K562 (cell line): ENCODE measurements around the gene SNCB. TPM values are rescaled to one million over a fixed set of nuclear protein-coding genes. Genes with fewer than 3 reads are reported as not detected.

Experiments used
- ATAC-seq: fragments of 200-7000 bp; cut with Tn5 transposase; 3 replicates; pipeline ENCODE4 v1.9.1; 2020; ENCODE audit warnings: moderate library complexity
- BruUV-seq: library from RNA; stranded (reverse); fragments of 400-500 nt; replicated peaks from 2 replicates; lab custom pipeline; 2021; lab: Mats Ljungman, UMichigan
- CTCF ChIA-PET: fragments of 300-600 bp; formaldehyde crosslinking; extraction: SDS; loops from one replicate; lab custom pipeline; 2021; ENCODE audit warnings: low intra/inter-chr PET ratio; lab: Yijun Ruan, JAX
- POLR2A ChIA-PET: fragments of 300-600, 350-650 bp; sonication (Branson Sonifier 250); formaldehyde crosslinking; extraction: SDS; loops from one replicate; lab custom pipeline; 2021; ENCODE audit warnings: antibody characterized with exemption, inconsistent platforms; lab: Yijun Ruan, JAX
- DNase-seq, 4 experiments: peaks; one replicate each; pipeline versions ENCODE4 v3.0.0 to v3.0.0-alpha.2; 2011 to 2018; ENCODE audit warnings: low spot score in 3 of 4, mixed read lengths in 3 of 4; ENCODE audit errors: extremely low read depth in 1 of 4
- FAIRE-seq: peaks from 2 replicates; lab custom pipeline; 2011; peaks lifted over from hg19 to GRCh38; lab: Jason Lieb, UNC
- H2AFZ ChIP-seq: 2 replicates; pipeline ENCODE4 v1.6.0; 2011; ENCODE audit warnings: low read depth, low read length, control low read depth, inconsistent platforms
- H3K27ac ChIP-seq: fragments of 200-600 bp; 3 replicates; pipeline ENCODE4 v1.8.0; 2011; ENCODE audit warnings: low read depth, mild to moderate bottlenecking, control low read depth, inconsistent platforms, low read length, moderate library complexity, mixed read lengths; ENCODE audit errors: extremely low read depth
- H3K27me3 ChIP-seq, 2 experiments: fragments of 300-600 bp in 1 of 2; 2 replicates in 1 of 2; 3 replicates in 1 of 2; pipeline versions ENCODE4 v1.6.0 to v1.8.0; 2011; ENCODE audit warnings: inconsistent platforms in 2 of 2, low read length in 2 of 2, mild to moderate bottlenecking in 1 of 2, mixed read lengths in 1 of 2, moderate library complexity in 1 of 2; ENCODE audit not compliant: control insufficient read depth in 2 of 2, insufficient read depth in 2 of 2
- H3K36me3 ChIP-seq: fragments of 300-600 bp; 3 replicates; pipeline ENCODE4 v1.8.0; 2011; ENCODE audit warnings: mild to moderate bottlenecking, low read length, inconsistent platforms; ENCODE audit not compliant: control insufficient read depth, insufficient read depth
- H3K4me1 ChIP-seq, 2 experiments: fragments of 200-600 bp in 1 of 2; replicated peaks in 1 of 2; 2 replicates in 1 of 2; 3 replicates in 1 of 2; pipeline versions ENCODE4 v1.5.1 to v1.8.0; 2011; ENCODE audit warnings: inconsistent platforms in 2 of 2, low read length in 2 of 2, mild to moderate bottlenecking in 1 of 2, mixed read lengths in 1 of 2, moderate library complexity in 1 of 2; ENCODE audit not compliant: control insufficient read depth in 2 of 2, insufficient read depth in 2 of 2
- H3K4me2 ChIP-seq: 2 replicates; pipeline ENCODE4 v1.6.1; 2011; ENCODE audit warnings: low read length, control low read depth, inconsistent platforms, mixed read lengths; ENCODE audit not compliant: insufficient read depth
- H3K4me3 ChIP-seq: fragments of 200-600 bp; sonication (generic), shearing (Covaris generic); 2 replicates; pipeline ENCODE4 v1.5.1; 2016; ENCODE audit warnings: control low read depth, inconsistent platforms
- H3K79me2 ChIP-seq: fragments of 200-600 bp; 3 replicates; pipeline ENCODE4 v1.8.0; 2011; ENCODE audit warnings: low read length, inconsistent platforms; ENCODE audit not compliant: control insufficient read depth, insufficient read depth
- H3K9ac ChIP-seq, 2 experiments: 2 replicates each; pipeline versions ENCODE4 v1.6.0 to v1.6.1; 2011; ENCODE audit warnings: low read depth in 2 of 2, low read length in 2 of 2, control low read depth in 1 of 2, inconsistent platforms in 1 of 2, mild to moderate bottlenecking in 1 of 2, mixed read lengths in 1 of 2; ENCODE audit not compliant: insufficient read depth in 1 of 2
- H3K9me1 ChIP-seq: one replicate; pipeline ENCODE4 v1.6.0; 2011; ENCODE audit warnings: inconsistent platforms, mild to moderate bottlenecking, low read length, moderate library complexity; ENCODE audit not compliant: control insufficient read depth, insufficient read depth
- H3K9me3 ChIP-seq: replicated peaks from 2 replicates; pipeline ENCODE4 v1.5.1; 2011; ENCODE audit warnings: low read depth, low read length, inconsistent platforms; ENCODE audit not compliant: control insufficient read depth, insufficient read depth
- H4K20me1 ChIP-seq: replicated peaks from 2 replicates; pipeline ENCODE4 v1.6.1; 2011; ENCODE audit warnings: low read length, inconsistent platforms, mixed read lengths; ENCODE audit not compliant: control insufficient read depth, insufficient read depth
- CBX5 ChIP-seq: IDR thresholded peaks from 2 replicates; pipeline ENCODE4 v1.6.1; 2014; ENCODE audit warnings: low read depth, borderline replicate concordance
- CHCHD3 ChIP-seq: fragments of 250-450 bp; sonication (Bioruptor Pico); IDR thresholded peaks from 2 replicates; pipeline ENCODE4 v2.1.2; 2022; ENCODE audit warnings: mild to moderate bottlenecking
- DDX20 ChIP-seq: fragments of 450-650 bp; IDR thresholded peaks from 2 replicates; pipeline ENCODE4 v1.6.1; 2016; ENCODE audit warnings: missing genetic modification characterization, low read depth, mild to moderate bottlenecking, missing compliant biosample characterization, moderate library complexity
- GABPA ChIP-seq: fragments of 200-800 bp; sonication (Bioruptor generic); conservative IDR thresholded peaks from 2 replicates; pipeline ENCODE4 v1.6.1; 2016; ENCODE audit warnings: low read depth, missing genetic modification characterization, missing compliant biosample characterization
- ILK ChIP-seq: fragments of 450-650 bp; IDR thresholded peaks from 2 replicates; pipeline ENCODE4 v1.6.1; 2016; ENCODE audit warnings: missing genetic modification characterization, low read depth, mild to moderate bottlenecking, missing compliant biosample characterization, moderate library complexity, borderline replicate concordance
- MAFK ChIP-seq: IDR thresholded peaks from 2 replicates; pipeline ENCODE4 v1.6.1; 2011; ENCODE audit warnings: low read length, improper control_type of control experiment
- MCM5 ChIP-seq: fragments of 450-650 bp; IDR thresholded peaks from 2 replicates; pipeline ENCODE4 v1.6.1; 2016; ENCODE audit warnings: low read depth
- MEF2D ChIP-seq: conservative IDR thresholded peaks from 2 replicates; pipeline ENCODE4 v1.6.1; 2016; ENCODE audit warnings: low read depth, missing genetic modification characterization, missing compliant biosample characterization
- MNT ChIP-seq, 2 experiments: fragments of 450-650 bp; conservative IDR thresholded peaks; 2 replicates each; pipeline ENCODE4 v1.6.1; 2017; ENCODE audit warnings: mild to moderate bottlenecking in 2 of 2, moderate library complexity in 2 of 2
- PTRF ChIP-seq: fragments of 450-650 bp; IDR thresholded peaks from 2 replicates; pipeline ENCODE4 v1.6.1; 2016; ENCODE audit warnings: mild to moderate bottlenecking, missing genetic modification characterization, missing compliant biosample characterization
- SMARCA4 ChIP-seq: fragments of 450-650 bp; IDR thresholded peaks from 2 replicates; pipeline ENCODE4 v1.6.1; 2016
- TRIM25 ChIP-seq: fragments of 450-650 bp; IDR thresholded peaks from 2 replicates; pipeline ENCODE4 v1.7.0; 2016; ENCODE audit warnings: borderline replicate concordance
- ZKSCAN1 ChIP-seq: fragments of 150-350 bp; IDR thresholded peaks from 2 replicates; pipeline ENCODE4 v1.6.1; 2016; ENCODE audit warnings: low read depth, low read length
- ZNF232 ChIP-seq: sonication (generic); formaldehyde crosslinking; IDR thresholded peaks from 2 replicates; pipeline ENCODE4 v1.8.0; 2022; ENCODE audit warnings: mild to moderate bottlenecking, missing genetic modification reagents
- WGBS: fragments of 100-300 bp; shearing (Covaris generic); methylation state at CpG from one replicate; pipeline ENCODE4 v1.1.6; 2016; ENCODE audit warnings: low coverage, mixed read lengths; ENCODE audit not compliant: insufficient coverage; ENCODE audit errors: missing lambda C conversion rate; 5-methylcytosine and 5-hydroxymethylcytosine counted together
- in situ Hi-C: fragments of 300-500 bp; cut with MboI; formaldehyde crosslinking; loops from 4 replicates; pipeline ENCODE4 v1.15.0; 2018; ENCODE audit warnings: inconsistent platforms, mixed read lengths
- intact Hi-C: fragments of 100-400 bp; cut with micrococcal nuclease; formaldehyde crosslinking; loops from 2 replicates; pipeline ENCODE4 v1.14.2; 2022
- polyA plus RNA-seq, 8 experiments: library from polyadenylated mRNA; depleted of rRNA in 4 of 8; stranded (reverse) in 5 of 8; unstranded in 3 of 8; fragments of >200 nt; fragmentation: Nextera tagmentation in 2 of 8; fragmentation: Illumina TruSeq in 1 of 8; extraction: Ambion mirVana in 2 of 8; extraction: Trizol in 1 of 8; gene quantifications; 2 replicates each; pipeline versions ENCODE4 v1.2.1 to v1.2.3, GENCODE V29; 2011 to 2014; ENCODE audit warnings: inconsistent platforms in 1 of 8, missing spikeins in 1 of 8
- total RNA-seq, 7 experiments: library from RNA; depleted of rRNA in 6 of 7; stranded (reverse); fragments of >200 nt in 6 of 7; fragmentation: Illumina TruSeq in 2 of 7; extraction: Trizol in 2 of 7; gene quantifications; 2 replicates each; pipeline versions ENCODE4 v1.2.1 to v1.2.3, GENCODE V29; 2011 to 2021; ENCODE audit warnings: low replicate concordance in 1 of 7
- TF ChIP-seq, protein P1 (sequence below): fragments of 150-350 bp; IDR thresholded peaks from 2 replicates; pipeline ENCODE4 v1.6.1; 2014; ENCODE audit warnings: low read depth, mild to moderate bottlenecking, low read length, borderline replicate concordance

The SNCB gene
- total and polyA plus RNA-seq, 9 of the 15 experiments (the other 6 are each of a cell fraction or from before 2014, with no cell fraction given) = not detected

DNA sequence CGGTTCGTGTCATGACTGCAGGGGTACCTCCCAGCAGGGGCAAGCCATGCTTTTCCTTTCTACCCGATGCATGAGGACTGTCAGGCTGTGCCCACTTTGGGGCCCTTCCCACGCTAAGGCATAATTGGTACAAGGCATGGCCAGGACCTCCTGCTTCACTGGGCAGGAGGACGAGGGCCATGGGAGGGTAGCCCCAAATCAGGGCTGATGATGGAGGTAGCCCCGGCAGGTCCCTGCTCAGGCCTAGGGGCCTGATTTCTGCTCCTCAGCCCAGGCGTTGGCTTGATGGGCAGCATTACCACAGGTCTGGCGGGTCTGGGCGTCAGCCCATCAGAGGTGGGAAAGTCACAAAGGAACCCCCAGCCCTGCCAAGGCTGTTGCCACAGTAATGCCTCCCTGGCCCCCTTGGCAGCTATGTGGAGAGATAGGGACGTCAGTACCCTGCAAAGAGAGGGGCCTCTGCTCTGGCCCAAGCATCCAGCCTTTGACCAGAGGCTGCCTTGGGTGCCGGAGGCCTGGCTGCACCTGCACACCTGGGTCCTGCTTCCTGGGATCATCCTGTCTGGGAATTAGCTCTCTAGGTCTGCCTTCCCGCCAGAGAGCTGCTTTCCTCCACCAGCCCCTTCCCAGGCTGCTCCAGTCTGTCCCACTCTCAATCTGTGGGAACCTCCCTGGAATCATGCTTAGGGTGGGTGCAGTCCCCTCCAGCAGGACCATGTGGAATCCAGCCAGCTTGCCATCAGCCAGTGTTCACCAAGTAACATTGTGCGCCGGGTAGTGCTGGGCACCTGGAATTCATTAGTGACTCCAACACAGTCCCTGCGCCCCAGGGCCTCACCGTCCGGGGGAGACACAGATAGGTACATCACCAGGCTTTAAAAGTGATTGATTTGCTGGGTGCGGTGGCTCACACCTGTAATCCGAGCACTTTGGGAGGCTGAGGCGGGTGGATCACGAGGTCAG is 32.3 kb upstream of the SNCB start:
- BruUV-seq = no TSS peak
- Histone ChIP-seq H3K36me3 (no peaks in the 10 kb centered on the region; the same call in 2 of the 3 replicates), H3K4me2 (no peak overlapping the region), H2AFZ (no peak overlapping the region), H3K9me1 (no peaks in the 10 kb centered on the region), H3K27me3 (peaks cover 20 to 53% of the 10 kb centered on the region in 2 experiments), H3K27ac (no peak overlapping the region), H4K20me1 (peaks cover 13% of the 10 kb centered on the region; the same call in 1 of the 2 replicates), H3K9me3 (no peaks in the 10 kb centered on the region), H3K4me3 (no peak overlapping the region), H3K9ac (no peak overlapping the region), H3K79me2 (no peaks in the 10 kb centered on the region), H3K4me1 (peaks cover 0 to 16% of the 10 kb centered on the region in 2 experiments; a peak in 2 of 5 replicates)
- ChIA-PET POLR2A (interaction anchor here (1.4 kb wide), 1 partner anchor 14 kb away, joined by 4 read pairs; no protein-coding TSS in a partner anchor), CTCF (no interaction called here)
- in situ Hi-C loops = loop anchor here (5.0 to 10.0 kb wide), 2 partner anchors 292 to 450 kb away; no protein-coding TSS in a partner anchor
- intact Hi-C loops = loop anchor here (10.0 kb wide), 1 partner anchor 142 kb away; no protein-coding TSS in a partner anchor
- FAIRE-seq (no peak), DNase-seq (no peak), ATAC-seq (no peak)
- WGBS = 7% methylated on average over 20 of the region's 21 CpGs
- TF ChIP-seq SMARCA4 = no peak
- no peak for TF ChIP-seq ILK
- no peak for TF ChIP-seq DDX20 (tag)
- no peak for TF ChIP-seq ZNF232 (CRISPR knock-in tag)
- no peak for TF ChIP-seq GABPA (tag)
- TF ChIP-seq MNT (conservative IDR thresholded peaks at IDR 0.05) = no peak
- TF ChIP-seq, protein P1, sequence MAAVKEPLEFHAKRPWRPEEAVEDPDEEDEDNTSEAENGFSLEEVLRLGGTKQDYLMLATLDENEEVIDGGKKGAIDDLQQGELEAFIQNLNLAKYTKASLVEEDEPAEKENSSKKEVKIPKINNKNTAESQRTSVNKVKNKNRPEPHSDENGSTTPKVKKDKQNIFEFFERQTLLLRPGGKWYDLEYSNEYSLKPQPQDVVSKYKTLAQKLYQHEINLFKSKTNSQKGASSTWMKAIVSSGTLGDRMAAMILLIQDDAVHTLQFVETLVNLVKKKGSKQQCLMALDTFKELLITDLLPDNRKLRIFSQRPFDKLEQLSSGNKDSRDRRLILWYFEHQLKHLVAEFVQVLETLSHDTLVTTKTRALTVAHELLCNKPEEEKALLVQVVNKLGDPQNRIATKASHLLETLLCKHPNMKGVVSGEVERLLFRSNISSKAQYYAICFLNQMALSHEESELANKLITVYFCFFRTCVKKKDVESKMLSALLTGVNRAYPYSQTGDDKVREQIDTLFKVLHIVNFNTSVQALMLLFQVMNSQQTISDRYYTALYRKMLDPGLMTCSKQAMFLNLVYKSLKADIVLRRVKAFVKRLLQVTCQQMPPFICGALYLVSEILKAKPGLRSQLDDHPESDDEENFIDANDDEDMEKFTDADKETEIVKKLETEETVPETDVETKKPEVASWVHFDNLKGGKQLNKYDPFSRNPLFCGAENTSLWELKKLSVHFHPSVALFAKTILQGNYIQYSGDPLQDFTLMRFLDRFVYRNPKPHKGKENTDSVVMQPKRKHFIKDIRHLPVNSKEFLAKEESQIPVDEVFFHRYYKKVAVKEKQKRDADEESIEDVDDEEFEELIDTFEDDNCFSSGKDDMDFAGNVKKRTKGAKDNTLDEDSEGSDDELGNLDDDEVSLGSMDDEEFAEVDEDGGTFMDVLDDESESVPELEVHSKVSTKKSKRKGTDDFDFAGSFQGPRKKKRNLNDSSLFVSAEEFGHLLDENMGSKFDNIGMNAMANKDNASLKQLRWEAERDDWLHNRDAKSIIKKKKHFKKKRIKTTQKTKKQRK = no peak
- no peak for TF ChIP-seq TRIM25
- no peak for TF ChIP-seq CBX5
- no peak for TF ChIP-seq MAFK
- no peak for TF ChIP-seq MEF2D (tag)
- TF ChIP-seq PTRF (tag) = no peak
- no peak for TF ChIP-seq CHCHD3
- TF ChIP-seq ZKSCAN1 = no peak
- TF ChIP-seq MCM5 = no peak
